ENCODE results near the gene DDX51.

DDX51 gene

GRCh38 chr12:132178801-132179401 lies 34.8 kb upstream of the DDX51 start:
- no peak for FAIRE-seq

GRCh38 chr12:132178316-132178715 lies 34.2 kb upstream of the DDX51 start:
- no peak for FAIRE-seq

GRCh38 chr12:132176920-132177551 lies 32.9 kb upstream of the DDX51 start:
- no peak for FAIRE-seq

- no peak for FAIRE-seq
Observed at GRCh38 chr12:132176385-132176919, 32.3 kb upstream of the DDX51 start.

GRCh38 chr12:132175496-132176384 lies 31.6 kb upstream of the DDX51 start:
- FAIRE-seq, result no peak

GRCh38 chr12:132174839-132175490 lies 30.8 kb upstream of the DDX51 start:
- no peak for FAIRE-seq

- no peak for FAIRE-seq
Observed at GRCh38 chr12:132174015-132174838, 30.1 kb upstream of the DDX51 start.

GRCh38 chr12:132173135-132174014 lies 29.3 kb upstream of the DDX51 start:
- FAIRE-seq, result no peak

GRCh38 chr12:132172619-132173018 lies 28.5 kb upstream of the DDX51 start:
- no peak for FAIRE-seq

GRCh38 chr12:132171968-132172521 lies 27.9 kb upstream of the DDX51 start:
- FAIRE-seq, result no peak

GRCh38 chr12:132171293-132171967 lies 27.3 kb upstream of the DDX51 start:
- FAIRE-seq, result no peak

GRCh38 chr12:132170637-132171292 lies 26.6 kb upstream of the DDX51 start:
- no peak for FAIRE-seq

GRCh38 chr12:132170094-132170636 lies 26.0 kb upstream of the DDX51 start:
- no peak for FAIRE-seq

GRCh38 chr12:132169376-132169775 lies 25.3 kb upstream of the DDX51 start:
- no peak for FAIRE-seq

- no peak for FAIRE-seq
Observed at GRCh38 chr12:132168311-132169031, 24.4 kb upstream of the DDX51 start.

GRCh38 chr12:132167611-132168310 lies 23.6 kb upstream of the DDX51 start:
- no peak for FAIRE-seq

GRCh38 chr12:132166801-132167591 lies 22.9 kb upstream of the DDX51 start:
- FAIRE-seq, result no peak
